IPS-18c (cell line): ENCODE data around the gene TSPAN32.
"Not testable (repeated sequence)": the region's sequence is repeated elsewhere in the genome, so short reads cannot be mapped to it uniquely, and the experiment has no call there.

Source experiments
- H3K4me3 ChIP-seq: 2 replicates; pipeline ENCODE4 v1.7.0; 2013; ENCODE audit warnings: low read depth, mild to moderate bottlenecking, low read length, moderate library complexity; ENCODE audit not compliant: insufficient read depth
- H3K9me3 ChIP-seq: one replicate; pipeline ENCODE4 v1.6.1; 2013; ENCODE audit warnings: mild to moderate bottlenecking, low read length, moderate library complexity; ENCODE audit not compliant: control insufficient read depth, insufficient read depth

The TSPAN32 gene

DNA sequence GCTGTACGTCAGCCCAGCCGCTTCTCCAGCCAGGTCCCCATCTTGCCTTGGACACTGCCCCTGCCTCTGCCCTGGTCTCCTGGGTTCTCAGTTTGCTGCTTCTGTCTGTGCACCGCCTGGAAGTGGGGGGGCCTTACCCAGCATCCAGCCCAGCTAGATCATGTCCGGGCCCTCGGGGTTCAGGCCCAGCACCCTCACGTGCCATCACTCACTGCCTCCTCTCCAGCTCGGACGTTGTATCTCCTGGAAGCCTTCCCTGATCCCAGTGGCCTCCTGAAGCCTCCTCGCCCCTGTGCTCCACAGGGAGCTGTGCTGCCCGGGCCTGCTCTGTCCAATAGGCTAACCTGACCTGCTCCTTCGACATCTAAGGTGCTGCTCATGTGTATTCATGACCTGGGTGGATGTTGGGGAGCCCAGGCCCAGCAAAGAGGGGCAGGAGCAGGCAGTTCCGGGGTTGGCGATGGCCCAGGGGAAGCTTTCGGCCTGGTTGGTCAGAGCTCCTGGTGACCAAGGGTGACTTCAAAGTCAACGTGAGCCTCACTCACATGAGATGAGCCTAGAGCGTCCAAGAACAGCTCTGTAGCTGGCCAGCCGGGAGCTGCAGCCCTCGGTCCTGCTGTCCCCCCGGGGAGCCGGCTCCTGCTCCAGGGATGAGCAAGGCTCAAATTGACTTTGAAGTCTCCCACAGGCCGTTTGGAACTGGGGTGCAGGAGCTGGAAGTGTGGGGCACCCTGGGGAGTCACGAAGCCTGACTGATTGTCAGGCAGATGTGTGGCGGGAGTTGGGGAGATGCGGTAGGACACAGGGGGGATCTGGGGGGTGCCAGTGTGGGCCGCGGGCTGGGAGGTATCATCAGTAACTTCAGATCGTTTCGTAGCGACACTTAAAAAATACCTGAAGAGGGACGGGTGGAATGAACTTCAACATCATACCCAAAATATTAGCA lies 26.2 kb upstream of the TSPAN32 start:
- H3K9me3 ChIP-seq = no peaks in the 10 kb centered on the region
- no peak overlapping the region for H3K4me3 ChIP-seq

DNA sequence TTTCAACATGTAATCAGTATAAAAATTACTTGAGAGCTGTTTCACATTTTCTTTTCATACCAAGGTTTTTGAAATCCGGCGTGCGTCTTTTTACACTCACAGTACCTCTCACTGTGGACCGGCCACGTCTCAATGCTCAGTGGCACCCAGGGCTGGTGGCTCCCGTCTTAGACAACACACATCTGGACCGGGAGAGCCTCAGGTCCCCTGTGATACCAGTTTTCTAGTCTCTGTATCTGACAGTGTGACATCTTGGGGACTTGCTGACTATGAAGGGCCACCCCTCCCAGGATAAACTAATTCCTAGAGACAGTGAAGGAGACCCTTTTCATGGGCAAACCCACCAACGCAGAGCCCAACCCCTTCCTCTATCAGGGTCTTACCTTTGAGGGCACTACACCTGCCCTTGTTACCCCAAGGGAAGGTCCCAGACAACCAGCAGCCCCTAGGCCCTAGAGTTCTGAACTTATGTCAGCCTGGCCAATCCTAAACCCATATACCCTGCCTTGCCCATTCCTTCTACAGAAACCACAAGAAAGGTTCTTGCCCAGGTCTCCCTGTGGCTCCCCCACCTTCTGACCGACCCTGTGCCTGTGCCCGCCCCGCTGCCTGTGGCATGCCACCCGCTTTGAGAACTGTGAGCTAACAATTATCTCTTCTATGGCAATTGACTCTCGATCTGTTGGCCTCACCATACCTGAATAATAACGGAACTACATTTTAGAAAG lies 25.4 kb upstream of the TSPAN32 start:
- H3K9me3 ChIP-seq = no peaks in the 10 kb centered on the region

DNA sequence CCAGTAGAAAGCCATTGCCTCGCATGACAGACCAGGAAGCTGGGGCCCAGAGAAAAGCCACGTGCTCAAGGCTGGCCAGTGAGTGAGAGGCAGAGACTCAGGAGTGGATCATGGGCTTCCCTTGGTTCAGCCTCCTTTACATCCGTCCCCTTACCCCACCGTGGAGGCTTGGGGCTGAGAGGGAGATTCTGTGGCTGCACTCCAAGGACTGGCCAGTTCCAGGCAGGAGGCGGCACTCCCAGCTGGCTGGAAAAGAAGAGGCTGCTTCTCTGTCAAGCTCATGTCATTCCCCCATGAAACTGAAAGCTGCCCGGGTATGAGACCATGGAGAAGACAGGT lies 24.8 kb upstream of the TSPAN32 start:
- H3K9me3 ChIP-seq = no peaks in the 10 kb centered on the region
- H3K4me3 ChIP-seq = no peak overlapping the region

More for the DNA sequence above, 25.4 kb upstream of the TSPAN32 start:
- H3K4me3 ChIP-seq = no peak overlapping the region

DNA sequence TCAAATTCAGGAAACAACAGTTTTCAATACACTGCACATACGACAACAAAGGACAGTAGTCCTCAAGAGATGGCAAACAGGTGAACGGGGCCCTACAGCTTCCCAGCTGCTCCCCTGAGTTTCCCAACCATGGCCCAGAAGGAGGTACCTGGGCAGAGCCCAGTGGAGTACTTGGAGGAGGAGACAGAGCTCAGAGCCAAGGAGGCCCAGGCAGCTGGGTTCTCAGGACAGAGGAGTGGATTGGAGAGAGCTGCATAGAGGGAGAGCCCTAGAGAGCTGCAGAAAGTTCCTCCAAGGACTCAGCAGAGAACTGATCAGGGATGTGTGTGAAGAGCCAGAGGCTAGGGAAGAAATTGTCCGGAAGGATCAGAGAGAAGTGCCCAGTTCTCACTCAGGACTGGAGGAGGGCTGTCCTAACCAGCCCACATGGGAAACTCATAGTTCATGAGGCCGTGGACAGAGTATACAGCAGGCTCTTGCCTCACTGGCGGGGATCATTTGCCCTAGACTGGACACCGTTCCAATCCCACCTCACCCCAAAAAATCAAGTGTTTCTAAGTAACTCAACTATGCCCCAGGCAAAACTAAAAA lies 23.8 kb upstream of the TSPAN32 start:
- Histone ChIP-seq H3K9me3 (no peaks in the 10 kb centered on the region), H3K4me3 (no peak overlapping the region)

DNA sequence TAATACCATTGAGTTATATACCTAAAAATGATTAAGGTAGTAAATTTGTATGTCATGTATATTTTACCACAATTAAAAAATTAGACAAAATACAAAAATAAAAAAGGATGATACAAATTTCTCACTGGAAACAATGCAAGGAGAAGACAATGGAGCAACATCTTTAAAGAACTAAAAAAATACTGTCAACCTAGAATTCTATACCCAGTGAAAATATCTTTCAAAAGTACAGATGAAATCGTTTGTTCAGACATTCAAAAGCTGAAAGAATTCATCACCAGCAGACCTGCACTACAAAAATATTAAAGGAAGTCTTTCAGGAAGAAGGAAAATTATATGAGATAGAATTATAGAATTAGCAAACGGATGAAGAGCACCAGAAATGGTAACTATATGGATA lies 21.6 kb upstream of the TSPAN32 start:
- no peaks in the 10 kb centered on the region for H3K9me3 ChIP-seq
- no peak overlapping the region for H3K4me3 ChIP-seq

DNA sequence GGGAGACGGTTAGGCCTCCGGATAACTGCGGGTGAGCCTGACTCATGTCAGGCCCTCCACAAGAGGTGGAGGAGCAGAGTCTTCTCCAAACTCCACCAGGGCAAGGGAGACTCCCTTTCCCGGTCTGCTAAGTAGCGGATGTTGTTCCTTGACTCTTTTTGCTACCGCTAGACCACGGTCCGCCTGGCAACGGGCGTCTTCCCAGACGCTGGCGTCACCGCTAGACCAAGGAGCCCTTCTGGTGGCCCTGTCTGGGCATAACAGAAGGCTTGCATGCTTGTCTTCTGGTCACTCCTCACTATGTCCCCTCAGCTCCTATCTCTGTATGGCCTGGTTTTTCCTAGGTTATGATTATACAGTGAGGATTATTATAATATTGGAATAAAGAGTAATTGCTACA lies 15.5 kb upstream of the TSPAN32 start:
- not testable (repeated sequence) for H3K4me3 ChIP-seq, H3K9me3 ChIP-seq

DNA sequence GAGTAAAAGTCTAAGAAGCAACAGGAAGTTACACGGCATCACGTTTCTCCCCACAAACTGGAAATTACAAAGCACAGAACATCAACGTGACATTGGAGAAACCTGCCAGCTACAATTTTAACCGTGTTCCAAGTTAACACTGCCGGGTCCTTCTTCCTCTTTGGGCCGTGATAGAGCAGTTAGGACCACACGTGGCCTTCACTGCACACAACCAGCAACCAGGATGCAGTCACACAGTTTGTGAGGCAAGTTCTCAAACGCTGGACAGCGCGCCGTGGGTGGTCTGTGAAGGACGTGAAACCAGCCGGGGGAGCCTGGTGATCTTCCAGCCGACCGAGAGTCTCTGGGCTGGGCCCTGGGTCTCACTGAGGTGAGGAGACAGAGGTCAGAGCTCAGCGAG lies 14.7 kb upstream of the TSPAN32 start:
- Histone ChIP-seq H3K9me3 (no peaks in the 10 kb centered on the region), H3K4me3 (no peak overlapping the region)

DNA sequence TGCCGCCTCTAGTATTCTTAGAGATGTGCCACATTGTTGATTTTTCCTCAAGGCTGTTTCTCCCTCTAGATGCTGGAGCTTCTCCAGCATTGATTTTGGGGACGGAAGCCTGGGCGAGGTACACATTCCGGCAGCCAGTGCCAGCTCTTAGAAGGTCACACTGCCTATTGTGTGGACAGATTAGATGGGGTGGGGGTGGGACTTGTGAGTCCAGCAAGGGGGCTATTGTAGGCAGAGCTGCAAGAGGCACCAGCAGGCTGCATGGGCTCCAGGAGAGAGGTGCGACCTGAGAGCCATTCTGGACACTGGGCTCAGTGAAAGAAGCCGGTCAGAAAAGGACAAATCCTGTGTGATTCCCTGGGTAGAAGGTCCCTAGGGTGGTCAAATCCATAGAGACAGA lies 12.5 kb upstream of the TSPAN32 start:
- Histone ChIP-seq H3K9me3 (no peaks in the 10 kb centered on the region), H3K4me3 (no peak overlapping the region)

DNA sequence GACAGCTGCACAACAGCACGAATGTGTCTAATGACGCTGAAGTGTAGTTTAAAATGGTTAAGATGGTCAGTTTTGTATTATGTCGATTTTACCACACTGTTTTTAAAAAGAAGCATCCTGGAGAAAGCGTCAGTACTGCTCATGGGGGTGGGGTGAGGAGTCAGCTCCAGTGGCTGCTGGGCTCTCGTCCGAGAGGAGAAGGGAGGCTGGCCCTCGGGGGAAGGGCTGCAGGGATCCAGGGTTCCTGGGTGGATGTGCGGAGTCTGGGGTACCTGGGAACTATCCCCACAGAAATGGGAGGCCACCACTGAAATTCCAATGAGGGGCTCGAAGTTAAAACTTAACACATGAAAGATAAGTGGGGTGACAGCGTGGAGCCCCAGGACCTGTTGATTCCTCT lies 12.0 kb upstream of the TSPAN32 start:
- no peaks in the 10 kb centered on the region for H3K9me3 ChIP-seq
- no peak overlapping the region for H3K4me3 ChIP-seq

DNA sequence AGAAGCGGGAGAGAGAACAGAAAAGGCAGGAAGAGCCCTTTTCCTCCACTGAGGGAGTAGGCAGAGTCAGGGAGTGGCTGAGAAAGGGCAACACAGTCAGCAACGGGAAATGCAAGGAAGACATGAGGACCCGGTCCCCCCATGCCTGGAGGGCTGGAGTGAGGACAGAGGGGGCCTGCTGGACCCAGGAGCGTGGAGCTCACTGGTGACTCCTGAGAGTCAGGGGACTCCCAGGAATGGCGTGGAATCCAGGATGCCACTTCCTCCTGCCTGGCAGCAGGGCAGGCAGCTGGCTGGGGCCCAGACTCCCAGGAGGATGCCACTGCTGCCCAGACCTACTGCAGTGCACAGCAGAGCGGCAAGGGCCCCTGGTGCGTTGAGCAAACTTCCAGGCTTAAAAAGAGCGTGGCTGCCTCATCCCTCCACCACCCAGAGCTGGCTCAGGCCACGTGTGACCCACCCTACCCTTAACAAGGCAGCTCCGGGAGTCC lies 11.4 kb upstream of the TSPAN32 start:
- Histone ChIP-seq H3K4me3 (no peak overlapping the region), H3K9me3 (no peaks in the 10 kb centered on the region)

DNA sequence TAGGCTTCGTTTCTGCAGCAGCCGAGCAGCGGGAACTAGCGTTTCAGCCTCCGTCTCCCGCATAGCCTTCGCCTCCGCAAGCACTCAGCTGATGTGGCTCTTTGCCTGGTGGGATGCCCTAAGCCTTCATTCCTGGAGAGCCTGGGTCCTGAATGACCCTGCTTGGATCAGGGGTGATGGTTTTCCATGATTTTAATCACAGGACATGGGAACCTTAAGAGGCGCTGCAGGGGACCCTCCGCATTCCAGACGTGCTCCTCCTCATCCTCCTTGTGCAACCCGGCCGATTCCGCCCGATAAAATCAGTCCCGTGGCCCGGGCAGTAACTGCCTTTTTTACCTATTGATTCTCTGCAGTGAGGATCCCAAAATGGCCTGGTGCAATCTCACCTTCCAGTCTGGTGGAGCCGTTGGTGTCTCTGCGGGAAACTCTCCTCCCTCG lies 8.3 kb upstream of the TSPAN32 start:
- no peak overlapping the region for H3K4me3 ChIP-seq
- H3K9me3 ChIP-seq = no peaks in the 10 kb centered on the region

DNA sequence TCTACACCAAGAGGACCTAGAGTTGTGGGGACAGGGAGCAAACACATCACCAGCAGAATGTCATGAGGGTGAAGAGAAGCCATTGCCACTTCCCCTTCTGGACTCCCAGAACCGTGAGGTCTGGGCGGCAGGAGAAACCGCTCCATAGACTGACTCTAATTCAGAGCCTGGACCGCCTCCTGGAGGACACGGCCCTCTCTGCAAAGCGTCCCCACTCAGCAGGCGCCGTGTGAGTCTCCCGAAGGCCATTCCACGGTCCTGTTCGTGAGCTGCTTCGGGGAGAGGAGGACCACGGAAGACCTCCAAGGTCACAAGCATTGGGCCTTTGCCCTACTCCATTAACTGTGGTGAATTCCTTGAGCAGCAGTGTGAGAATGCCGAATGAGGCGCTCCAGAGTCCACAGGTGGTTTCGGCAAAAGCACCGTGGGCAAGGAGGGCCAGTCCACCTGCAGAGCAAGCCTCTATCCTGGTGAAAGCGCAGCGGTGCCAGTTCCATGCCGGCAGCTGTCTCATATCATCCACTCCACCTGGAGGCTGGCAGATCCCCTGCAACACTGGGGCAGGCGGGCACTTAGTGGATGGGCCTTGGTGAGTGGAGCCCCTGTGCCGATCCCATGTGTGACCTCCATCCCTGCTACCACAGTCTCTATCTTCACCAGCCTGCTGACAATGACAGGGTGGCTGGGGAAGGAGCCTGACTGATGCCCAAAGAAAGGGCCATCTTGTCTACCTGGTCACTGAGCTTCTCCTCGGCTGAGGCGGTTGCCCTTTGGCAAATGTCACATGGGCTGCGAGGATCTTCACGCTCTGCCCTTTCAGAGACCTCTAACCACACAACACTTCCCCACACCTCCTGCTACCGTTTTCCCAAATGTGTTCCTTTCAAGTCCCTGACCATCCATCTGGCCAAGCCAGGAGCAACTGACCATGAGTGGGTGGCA lies 7.6 kb upstream of the TSPAN32 start:
- no peak overlapping the region for H3K4me3 ChIP-seq
- H3K9me3 ChIP-seq = no peaks in the 10 kb centered on the region

DNA sequence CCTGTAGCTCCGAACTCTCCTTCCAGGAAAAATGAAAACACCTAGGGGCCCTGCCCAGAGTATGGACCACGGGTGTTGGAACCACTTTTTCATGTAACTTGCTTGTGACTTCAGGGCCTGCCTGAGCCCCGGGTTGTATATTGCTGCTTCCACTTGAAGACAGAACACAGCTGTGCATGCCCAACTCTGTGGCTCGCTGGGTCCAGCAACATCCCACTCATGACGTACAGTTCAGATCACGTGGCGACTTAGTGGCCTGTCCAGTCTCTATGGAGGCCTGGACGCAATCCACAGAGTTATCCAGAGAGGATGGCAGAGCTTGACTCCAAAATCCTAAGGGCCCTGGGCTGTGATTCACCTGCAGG lies 6.9 kb upstream of the TSPAN32 start:
- H3K9me3 ChIP-seq = no peaks in the 10 kb centered on the region
- no peak overlapping the region for H3K4me3 ChIP-seq

DNA sequence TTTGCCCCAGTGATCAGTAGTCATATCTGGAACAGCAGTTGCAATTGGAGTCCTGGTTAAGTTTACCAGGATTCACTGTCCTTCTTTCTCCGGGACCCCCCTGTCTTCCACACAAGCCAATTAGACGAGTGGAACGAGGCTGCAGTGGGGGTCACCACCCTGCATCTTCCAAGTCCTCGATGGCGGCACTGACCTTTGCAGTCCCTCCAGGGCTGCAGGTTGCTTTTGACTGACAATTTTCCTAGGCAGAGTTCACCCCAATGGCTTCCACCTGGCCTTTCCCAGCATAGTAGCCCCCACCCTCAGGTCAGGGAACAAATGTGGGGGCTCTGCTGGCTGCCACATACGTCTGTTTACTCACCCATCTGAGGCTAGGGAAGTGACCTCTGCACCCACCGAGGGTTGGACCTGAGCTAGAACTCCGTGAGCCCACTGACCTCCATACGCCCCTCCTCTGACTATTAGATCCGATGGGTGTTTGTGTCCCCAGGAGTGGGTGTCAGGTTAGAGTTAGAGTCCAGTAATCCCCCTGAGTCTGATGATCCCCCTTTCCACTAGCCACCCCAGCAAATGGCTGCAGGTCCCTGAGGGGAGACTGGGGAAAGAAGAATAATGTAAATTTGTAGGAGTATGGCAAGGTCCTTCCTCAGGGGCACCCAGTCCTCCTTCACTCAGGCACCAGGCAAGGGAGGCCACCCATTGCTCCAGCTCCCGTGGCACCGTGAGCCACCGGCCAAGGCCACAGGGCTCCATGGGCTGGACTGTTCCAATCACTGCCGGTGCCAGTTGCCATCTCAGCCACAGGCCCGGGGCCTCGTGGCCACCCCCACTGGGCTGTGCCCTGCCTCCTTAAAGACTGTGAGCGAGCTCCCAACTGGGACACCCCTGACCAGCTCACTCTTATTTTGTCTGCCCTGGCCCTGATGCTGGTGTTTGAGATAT lies 5.6 kb upstream of the TSPAN32 start:
- Histone ChIP-seq H3K9me3 (no peaks in the 10 kb centered on the region), H3K4me3 (no peak overlapping the region)

DNA sequence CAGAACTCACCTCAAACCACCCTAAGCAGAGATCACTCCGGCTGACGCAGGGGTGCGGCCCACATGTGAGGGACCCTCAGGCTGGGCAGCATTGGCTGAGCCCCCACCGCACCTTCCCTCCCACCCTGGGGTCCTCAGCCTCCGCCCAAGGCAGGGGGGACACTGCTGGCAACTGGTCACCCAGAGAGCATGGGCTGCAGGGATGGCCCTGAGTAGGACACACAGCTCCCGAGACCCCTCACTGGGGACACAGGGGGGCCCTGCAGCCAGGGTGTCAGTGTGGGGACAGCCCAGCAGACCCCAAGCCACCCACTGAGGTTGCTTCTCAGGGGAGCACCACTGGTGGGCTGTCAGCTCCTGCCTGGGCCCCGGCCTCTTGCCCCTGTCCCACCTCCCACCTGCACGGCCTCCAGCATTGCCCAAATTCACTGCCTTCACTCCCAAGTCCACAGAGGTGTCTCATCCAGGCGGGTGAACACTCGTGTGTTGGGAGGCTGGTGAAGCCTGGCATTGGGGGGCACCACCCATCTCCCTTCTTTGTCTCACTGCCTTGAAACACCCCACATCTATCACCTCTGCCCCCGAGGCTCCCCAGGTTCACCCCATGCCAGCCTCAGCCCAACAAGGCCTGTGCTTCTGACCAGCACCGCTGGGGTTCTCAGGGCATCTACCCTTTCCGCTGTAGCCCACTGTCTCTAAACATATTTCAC lies 4.7 kb upstream of the TSPAN32 start:
- Histone ChIP-seq H3K4me3 (no peak overlapping the region), H3K9me3 (no peaks in the 10 kb centered on the region)
